NCI-H82 treated with DMSO at 0.1 percent for 48 hours (cell line): ENCODE data around the gene TMEM238.
"Not testable (repeated sequence)": the region's sequence is repeated elsewhere in the genome, so short reads cannot be mapped to it uniquely, and the experiment has no call there.

Source experiments
- DNase-seq: peaks from one replicate; lab custom pipeline; 2025; ENCODE audit not compliant: unreplicated experiment; lab: John Stamatoyannopoulos, UW

The TMEM238 gene

DNA sequence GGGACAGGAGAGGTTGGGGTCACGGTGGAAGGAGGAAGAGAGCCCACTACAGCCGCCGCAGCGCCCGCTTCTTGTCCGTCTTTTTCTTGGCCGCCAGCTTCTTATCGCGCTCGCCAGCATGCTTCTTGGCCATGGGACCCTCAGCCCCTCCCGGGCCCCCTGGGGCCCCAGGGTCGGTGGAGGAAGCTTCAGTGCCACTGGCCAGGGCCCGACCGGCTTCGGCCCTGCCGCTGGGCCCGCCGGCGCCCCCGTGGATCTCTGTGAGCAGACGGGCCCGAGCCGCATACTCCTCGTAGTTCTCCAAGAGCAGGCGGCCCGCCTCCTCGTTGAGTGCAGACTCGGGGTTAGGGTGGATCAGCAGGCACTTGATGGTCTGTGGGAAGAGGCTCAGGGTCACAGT lies 17.3 kb upstream of the TMEM238 start:
- not testable (repeated sequence) for DNase-seq

GRCh38 chr19:55400281-55401087 lies 16.4 kb upstream of the TMEM238 start:
- peak; percentile 81 for DNase-seq

DNA sequence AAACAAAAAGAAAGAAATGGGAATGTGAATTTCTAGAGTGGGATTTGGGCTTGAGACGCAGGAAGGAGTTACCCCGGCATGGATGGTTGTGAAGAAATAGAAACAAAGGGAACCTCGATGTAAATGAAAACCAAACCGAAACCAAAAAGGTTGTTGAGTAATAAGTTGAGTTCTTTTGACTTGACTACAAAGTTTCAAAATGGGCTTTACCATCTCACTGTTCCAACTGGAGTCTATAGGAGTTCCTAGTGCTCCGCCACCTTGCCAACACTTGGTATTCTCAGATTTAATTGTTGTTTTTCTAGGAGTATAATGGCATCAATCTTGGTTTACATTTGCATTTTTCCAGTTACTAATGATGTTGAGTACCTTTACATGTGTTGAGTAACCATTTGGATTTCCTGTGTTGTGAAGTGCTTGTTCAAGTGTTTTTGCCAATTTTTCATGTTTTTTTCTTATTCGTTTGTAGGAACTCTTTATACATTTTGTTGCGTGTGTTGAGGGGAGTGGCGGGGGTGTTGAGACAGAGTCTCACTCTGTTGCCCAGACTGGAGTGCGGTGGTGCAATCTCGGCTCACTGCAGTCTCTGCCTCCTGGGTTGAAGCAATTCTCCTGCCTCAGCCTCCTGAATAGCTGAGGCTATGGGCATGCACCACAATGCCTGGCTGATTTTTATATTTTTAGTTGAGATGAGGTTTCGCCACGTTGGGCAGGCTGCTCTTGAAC lies 14.3 kb upstream of the TMEM238 start:
- no peak for DNase-seq

GRCh38 chr19:55392820-55393761 lies 9.0 kb upstream of the TMEM238 start:
- DNase-seq: no peak

GRCh38 chr19:55391702-55392615 lies 7.9 kb upstream of the TMEM238 start:
- no peak for DNase-seq

- no peak for DNase-seq
These were observed 7.1 kb upstream of the TMEM238 start for GRCh38 chr19:55391191-55391670.

DNA sequence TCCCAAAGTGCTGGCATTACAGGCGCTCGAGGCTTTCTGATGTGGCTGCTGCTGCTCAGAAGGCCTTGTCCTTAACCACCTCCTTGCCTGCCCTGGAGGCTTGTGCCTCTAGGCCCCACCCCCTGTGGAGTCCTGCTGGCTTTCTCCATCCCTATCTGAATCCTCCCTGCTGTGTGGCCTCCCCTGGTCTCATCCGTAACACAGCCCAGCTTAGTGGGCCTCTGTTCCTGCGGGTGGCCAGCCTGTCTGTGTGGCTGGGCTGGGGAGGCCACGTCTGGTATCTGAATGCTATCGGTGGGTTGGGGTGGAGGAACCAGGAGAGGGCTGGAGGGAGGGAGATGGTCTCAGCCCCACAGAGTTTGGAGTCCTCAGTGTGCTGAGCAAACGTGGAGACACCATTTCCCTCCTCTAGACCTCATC lies 6.4 kb upstream of the TMEM238 start:
- no peak for DNase-seq

- DNase-seq: no peak
These were observed 5.6 kb upstream of the TMEM238 start for GRCh38 chr19:55389386-55390317.

GRCh38 chr19:55387736-55388497 lies 3.8 kb upstream of the TMEM238 start:
- DNase-seq: no peak

- no peak for DNase-seq
These were observed 2.4 kb upstream of the TMEM238 start for GRCh38 chr19:55386493-55386971.

GRCh38 chr19:55385724-55386492 lies 1.8 kb upstream of the TMEM238 start, which contains the start of gene RPL28:
Gene RPL28, plus strand, starts transcription at chr19:55385932. Its CDS starts 426 bp downstream, at chr19:55386358.
- DNase-seq: peak; percentile 92

DNA sequence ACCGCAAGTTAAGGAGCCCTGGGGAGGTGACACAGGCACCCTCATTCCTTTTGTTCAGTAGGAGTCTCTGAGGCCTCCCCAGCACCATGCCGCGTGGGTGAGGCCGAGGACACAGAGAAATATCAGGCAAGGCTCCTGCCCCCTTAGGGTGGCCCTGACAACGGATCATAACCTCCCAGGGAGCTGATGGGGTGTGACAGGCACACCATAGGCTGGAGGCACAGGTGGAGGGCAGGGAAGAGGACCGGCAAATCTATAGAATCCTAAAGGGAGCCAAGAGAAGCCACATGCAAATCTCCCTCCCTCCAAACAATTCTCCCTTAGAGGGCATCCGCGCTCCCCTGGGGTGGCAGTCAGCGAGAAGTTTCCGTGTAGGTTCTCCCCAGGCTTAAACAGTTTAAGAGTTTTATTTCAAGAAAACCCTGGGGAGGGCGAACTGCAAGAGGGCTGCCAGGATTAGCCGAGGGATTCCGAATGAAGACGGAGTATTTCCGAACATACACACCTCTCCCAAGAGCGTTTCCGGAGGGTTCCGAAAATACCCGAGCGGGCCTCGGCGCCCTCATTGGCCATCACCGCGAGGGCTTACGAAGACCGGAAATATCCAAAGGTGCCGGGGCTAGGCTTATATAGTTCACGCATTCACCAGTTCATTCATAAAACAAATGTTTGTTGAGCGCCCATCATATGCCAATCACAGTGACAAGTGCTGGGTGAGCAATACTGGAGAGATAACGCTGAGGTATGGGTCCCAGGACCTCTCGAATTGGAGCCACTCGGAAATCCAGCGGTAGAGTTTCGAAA lies 1.0 kb upstream of the TMEM238 start:
- DNase-seq: peak; percentile 92

GRCh38 chr19:55383279-55384130 lies 587 bp downstream of the TMEM238 start:
- no peak for DNase-seq

DNA sequence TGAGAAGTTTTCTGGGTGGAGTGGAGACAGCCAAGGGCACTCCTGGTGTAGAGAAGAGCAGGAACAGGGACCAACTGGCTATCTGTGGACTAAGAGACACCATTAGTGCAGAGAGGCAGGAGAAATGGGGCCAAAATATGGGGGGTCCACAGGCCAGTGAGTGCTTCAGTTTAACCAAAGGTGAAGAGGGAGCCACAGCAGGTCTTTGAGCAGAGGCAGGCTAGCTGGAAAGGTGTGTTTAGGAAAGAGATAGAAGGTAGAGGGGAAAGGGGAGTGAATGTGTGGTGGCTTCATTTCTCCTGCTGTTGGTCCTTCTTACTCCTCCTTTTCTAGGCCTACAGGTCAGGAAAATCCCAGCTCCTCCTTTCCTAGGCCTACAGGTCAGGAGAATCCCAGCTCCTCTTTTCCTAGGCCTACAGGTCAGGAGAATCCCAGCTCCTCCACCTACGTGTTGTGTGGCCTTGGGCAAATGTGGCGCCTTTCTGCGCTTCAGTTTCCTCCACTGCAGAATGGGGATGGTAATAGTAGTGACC lies 1.5 kb downstream of the TMEM238 start:
- no peak for DNase-seq

GRCh38 chr19:55382013-55382412 lies 2.1 kb downstream of the TMEM238 start:
- DNase-seq: no peak
